H9 (cell line): ENCODE data around the gene ATG7. TPM values are rescaled to one million over a fixed set of nuclear protein-coding genes. Genes with fewer than 3 reads are reported as not detected.

Source experiments
- DNase-seq: peaks from one replicate; pipeline ENCODE4 v3.0.0-alpha.2; 2017
- H2AFZ ChIP-seq: one replicate; pipeline ENCODE4 v1.6.1; 2013; ENCODE audit warnings: mild to moderate bottlenecking, low read length, control low read depth, moderate library complexity
- H2AK5ac ChIP-seq: 2 replicates; pipeline ENCODE4 v1.6.1; 2013; ENCODE audit warnings: low read length, control low read depth, mixed read lengths; ENCODE audit not compliant: insufficient read length
- H2BK120ac ChIP-seq: one replicate; pipeline ENCODE4 v1.6.1; 2013; ENCODE audit warnings: low read depth, mild to moderate bottlenecking, low read length, control low read depth, inconsistent platforms; ENCODE audit not compliant: poor library complexity, severe bottlenecking
- H2BK12ac ChIP-seq: 2 replicates; pipeline ENCODE4 v1.6.1; 2013; ENCODE audit warnings: low read length, control low read depth, mixed read lengths, low read depth; ENCODE audit not compliant: insufficient read length
- H2BK15ac ChIP-seq: 2 replicates; pipeline ENCODE4 v1.6.1; 2013; ENCODE audit warnings: low read depth, low read length, control low read depth
- H2BK20ac ChIP-seq: one replicate; pipeline ENCODE4 v1.6.1; 2013; ENCODE audit warnings: low read depth, mild to moderate bottlenecking, low read length, control low read depth, inconsistent platforms; ENCODE audit not compliant: poor library complexity, severe bottlenecking
- H2BK5ac ChIP-seq: 2 replicates; pipeline ENCODE4 v1.6.1; 2013; ENCODE audit warnings: low read length, control low read depth, mixed read lengths; ENCODE audit not compliant: insufficient read length
- H3K14ac ChIP-seq: 2 replicates; pipeline ENCODE4 v1.6.1; 2013; ENCODE audit warnings: low read length, control low read depth; ENCODE audit not compliant: insufficient read depth
- H3K18ac ChIP-seq: 2 replicates; pipeline ENCODE4 v1.6.1; 2013; ENCODE audit warnings: low read depth, mild to moderate bottlenecking, mixed read lengths, low read length, control low read depth; ENCODE audit not compliant: insufficient read length
- H3K23ac ChIP-seq: 2 replicates; pipeline ENCODE4 v1.6.1; 2013; ENCODE audit warnings: low read length, control low read depth, mixed read lengths, low read depth; ENCODE audit not compliant: insufficient read length
- H3K23me2 ChIP-seq: 2 replicates; pipeline ENCODE4 v1.6.1; 2013; ENCODE audit warnings: low read depth, mild to moderate bottlenecking, mixed read lengths, low read length, control low read depth; ENCODE audit not compliant: insufficient read length, poor library complexity, severe bottlenecking
- H3K27ac ChIP-seq: 2 replicates; pipeline ENCODE4 v1.5.1; 2013; ENCODE audit warnings: low read length, control low read depth, mixed read lengths, low read depth; ENCODE audit not compliant: insufficient read length
- H3K27me3 ChIP-seq: 2 replicates; pipeline ENCODE4 v1.6.1; 2013; ENCODE audit warnings: low read length, control low read depth, inconsistent platforms; ENCODE audit not compliant: insufficient read depth
- H3K4ac ChIP-seq: 2 replicates; pipeline ENCODE4 v1.6.1; 2013; ENCODE audit warnings: low read depth, mild to moderate bottlenecking, control low read depth, inconsistent platforms, low read length, moderate library complexity
- H3K4me1 ChIP-seq: 2 replicates; pipeline ENCODE4 v1.6.1; 2013; ENCODE audit warnings: low read length, control low read depth, inconsistent platforms; ENCODE audit not compliant: insufficient read depth
- H3K4me2 ChIP-seq: 2 replicates; pipeline ENCODE4 v1.6.1; 2013; ENCODE audit warnings: low read length, control low read depth, mixed read lengths; ENCODE audit not compliant: insufficient read length, insufficient read depth
- H3K56ac ChIP-seq: 2 replicates; pipeline ENCODE4 v1.6.1; 2013; ENCODE audit warnings: low read depth, mild to moderate bottlenecking, mixed read lengths, low read length, control low read depth; ENCODE audit not compliant: insufficient read length
- H3K79me1 ChIP-seq: 2 replicates; pipeline ENCODE4 v1.6.1; 2013; ENCODE audit warnings: low read depth, mild to moderate bottlenecking, moderate library complexity, low read length, control low read depth, inconsistent platforms; ENCODE audit not compliant: insufficient read depth, poor library complexity, severe bottlenecking
- H3K79me2 ChIP-seq: 2 replicates; pipeline ENCODE4 v1.6.1; 2013; ENCODE audit warnings: low read length, control low read depth, inconsistent platforms; ENCODE audit not compliant: insufficient read depth
- H3K9ac ChIP-seq: 2 replicates; pipeline ENCODE4 v1.6.1; 2013; ENCODE audit warnings: low read length, control low read depth, mixed read lengths; ENCODE audit not compliant: insufficient read length; ENCODE audit errors: extremely low read depth
- H3K9me3 ChIP-seq: one replicate; pipeline ENCODE4 v1.6.1; 2013; ENCODE audit warnings: low read depth, low read length, inconsistent platforms; ENCODE audit not compliant: control insufficient read depth
- H3T11ph ChIP-seq: one replicate; pipeline ENCODE4 v1.6.1; 2013; ENCODE audit warnings: mild to moderate bottlenecking, low read length, control low read depth, inconsistent platforms
- H4K20me1 ChIP-seq: one replicate; pipeline ENCODE4 v1.6.1; 2013; ENCODE audit not compliant: control insufficient read depth, insufficient read length, insufficient read depth
- H4K5ac ChIP-seq: 2 replicates; pipeline ENCODE4 v1.6.1; 2013; ENCODE audit warnings: low read depth, mild to moderate bottlenecking, mixed read lengths, low read length, control low read depth; ENCODE audit not compliant: insufficient read length
- H4K8ac ChIP-seq: replicated peaks from 2 replicates; pipeline ENCODE4 v1.6.1; 2013; ENCODE audit warnings: low read length, control low read depth, mixed read lengths, low read depth; ENCODE audit not compliant: insufficient read length
- H4K91ac ChIP-seq: 2 replicates; pipeline ENCODE4 v1.6.1; 2013; ENCODE audit warnings: low read depth, mild to moderate bottlenecking, moderate library complexity, mixed read lengths, low read length, control low read depth; ENCODE audit not compliant: insufficient read length
- H3K27ac Mint-ChIP-seq, 3 experiments: 2 replicates in 2 of 3; 3 replicates in 1 of 3; pipeline ENCODE4 v1.8.0; 2020 to 2021; ENCODE audit warnings: mixed read lengths in 3 of 3, mild to moderate bottlenecking in 1 of 3, moderate library complexity in 1 of 3
- H3K27me3 Mint-ChIP-seq: 2 replicates; pipeline ENCODE4 v1.8.0; 2021; ENCODE audit warnings: low read depth, mild to moderate bottlenecking, moderate library complexity, mixed read lengths
- H3K36me3 Mint-ChIP-seq, 3 experiments: 2 replicates in 2 of 3; 3 replicates in 1 of 3; pipeline ENCODE4 v1.8.0; 2020 to 2021; ENCODE audit warnings: low read depth in 3 of 3, mixed read lengths in 3 of 3; ENCODE audit not compliant: insufficient read depth in 1 of 3
- H3K4me1 Mint-ChIP-seq, 2 experiments: 2 replicates each; pipeline ENCODE4 v1.8.0; 2020; ENCODE audit warnings: mixed read lengths in 2 of 2
- H3K4me3 Mint-ChIP-seq, 2 experiments: 2 replicates in 1 of 2; 3 replicates in 1 of 2; pipeline ENCODE4 v1.8.0; 2020 to 2021; ENCODE audit warnings: mild to moderate bottlenecking in 2 of 2, mixed read lengths in 2 of 2, moderate library complexity in 1 of 2
- H3K9me3 Mint-ChIP-seq, 2 experiments: 2 replicates in 1 of 2; 3 replicates in 1 of 2; pipeline ENCODE4 v1.8.0; 2020; ENCODE audit warnings: mild to moderate bottlenecking in 2 of 2, mixed read lengths in 2 of 2, moderate library complexity in 1 of 2
- WGBS: extraction: QIAGEN DNeasy Blood & Tissue Kit; methylation state at CpG from one replicate; pipeline ENCODE4 v1.1.7; 2013; ENCODE audit warnings: missing lambda C conversion rate, low lambda C conversion rate, mixed read lengths; ENCODE audit not compliant: insufficient read length; ENCODE audit errors: extremely low coverage; 5-methylcytosine and 5-hydroxymethylcytosine counted together
- total RNA-seq: library from RNA; stranded (reverse); gene quantifications from 2 replicates; pipeline ENCODE4 v1.2.1, GENCODE V29; 2021
- TF ChIP-seq, protein P1 (sequence below): fragments of 200-600 bp; sonication (generic); conservative IDR thresholded peaks from 3 replicates; pipeline ENCODE4 v1.8.0; 2021; ENCODE audit warnings: antibody characterized with exemption, mild to moderate bottlenecking

ATG7 gene
- total RNA-seq, 1 experiment from 2014 or later: 17.9 TPM

DNA sequence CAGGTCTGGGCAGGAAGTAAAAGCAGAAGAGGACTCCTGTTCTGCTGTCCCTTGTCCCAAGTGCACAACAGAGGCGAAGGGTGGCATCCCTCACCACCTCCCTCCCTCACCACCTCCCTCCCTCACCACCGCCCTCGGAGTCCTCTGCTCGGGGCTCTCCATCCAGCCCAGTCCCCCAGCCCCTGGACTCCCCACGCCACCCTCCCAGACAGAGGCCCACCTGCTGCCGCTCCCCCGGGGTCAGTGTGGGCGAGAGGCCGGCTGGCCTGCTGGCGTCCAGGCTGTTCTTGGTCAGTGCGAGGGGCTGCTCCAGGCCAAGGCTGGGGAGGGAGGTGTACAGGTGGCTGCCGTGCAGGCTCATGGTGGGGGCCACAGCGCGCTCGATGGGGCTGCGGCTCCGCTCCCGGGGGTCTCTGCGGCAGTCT is 292.4 kb downstream of the ATG7 start:
- Histone ChIP-seq H3K9ac (no peak overlapping the region), H2BK5ac (no peak overlapping the region), H2BK120ac (no peak overlapping the region), H2BK20ac (no peak overlapping the region), H2BK15ac (no peak overlapping the region), H2AFZ (no peak overlapping the region), H3K27ac (no peak overlapping the region), H4K8ac (no peak overlapping the region), H3K56ac (no peak overlapping the region), H3K4me1 (no peaks in the 10 kb centered on the region), H4K5ac (no peak overlapping the region), H3T11ph (no peak overlapping the region), H3K9me3 (no peaks in the 10 kb centered on the region), H2BK12ac (no peak overlapping the region), H3K23ac (no peak overlapping the region), H3K79me1 (peaks cover 3% of the 10 kb centered on the region), H3K14ac (no peak overlapping the region; the same call in 1 of the 2 replicates), H3K23me2 (no peaks in the 10 kb centered on the region), H3K18ac (no peak overlapping the region), H4K91ac (no peak overlapping the region), H3K4me2 (no peak overlapping the region), H3K27me3 (no peaks in the 10 kb centered on the region), H3K4ac (no peak overlapping the region), H2AK5ac (no peak overlapping the region), H4K20me1 (peaks cover 2% of the 10 kb centered on the region), H3K79me2 (no peaks in the 10 kb centered on the region; the same call in 1 of the 2 replicates)
- Mint-ChIP-seq H3K36me3 (peaks cover 7 to 37% (median 18%) of the 10 kb centered on the region in 3 experiments; a peak in 6 of 7 replicates), H3K4me1 (peaks cover 5 to 9% of the 10 kb centered on the region in 2 experiments; a peak in 1 of 4 replicates), H3K4me3 (no peak overlapping the region), H3K27ac (no peak overlapping the region), H3K9me3 (no peaks in the 10 kb centered on the region), H3K27me3 (peaks cover 1% of the 10 kb centered on the region; the same call in 1 of the 2 replicates)
- TF ChIP-seq, protein P1, sequence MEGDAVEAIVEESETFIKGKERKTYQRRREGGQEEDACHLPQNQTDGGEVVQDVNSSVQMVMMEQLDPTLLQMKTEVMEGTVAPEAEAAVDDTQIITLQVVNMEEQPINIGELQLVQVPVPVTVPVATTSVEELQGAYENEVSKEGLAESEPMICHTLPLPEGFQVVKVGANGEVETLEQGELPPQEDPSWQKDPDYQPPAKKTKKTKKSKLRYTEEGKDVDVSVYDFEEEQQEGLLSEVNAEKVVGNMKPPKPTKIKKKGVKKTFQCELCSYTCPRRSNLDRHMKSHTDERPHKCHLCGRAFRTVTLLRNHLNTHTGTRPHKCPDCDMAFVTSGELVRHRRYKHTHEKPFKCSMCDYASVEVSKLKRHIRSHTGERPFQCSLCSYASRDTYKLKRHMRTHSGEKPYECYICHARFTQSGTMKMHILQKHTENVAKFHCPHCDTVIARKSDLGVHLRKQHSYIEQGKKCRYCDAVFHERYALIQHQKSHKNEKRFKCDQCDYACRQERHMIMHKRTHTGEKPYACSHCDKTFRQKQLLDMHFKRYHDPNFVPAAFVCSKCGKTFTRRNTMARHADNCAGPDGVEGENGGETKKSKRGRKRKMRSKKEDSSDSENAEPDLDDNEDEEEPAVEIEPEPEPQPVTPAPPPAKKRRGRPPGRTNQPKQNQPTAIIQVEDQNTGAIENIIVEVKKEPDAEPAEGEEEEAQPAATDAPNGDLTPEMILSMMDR: no peak
- no CpG with 5 or more reads among the region's 19 CpGs for WGBS
- no peak for DNase-seq
